A549 (cell line): ENCODE measurements around the gene LRRC37A2. TPM values are rescaled to one million over a fixed set of nuclear protein-coding genes. Genes with fewer than 3 reads are reported as not detected.
"Not testable (repeated sequence)": the region's sequence is repeated elsewhere in the genome, so short reads cannot be mapped to it uniquely, and the experiment has no call there.

ENCODE experiments used
- ATAC-seq, 2 experiments: fragments of 200-7000 bp in 1 of 2; fragments of >200 bp in 1 of 2; cut with Nextera tagmentation in 1 of 2; cut with Tn5 transposase in 1 of 2; 3 replicates each; pipeline versions ENCODE4 v1.8.0 to v1.9.1; 2018 to 2020; ENCODE audit warnings: mild to moderate bottlenecking in 1 of 2, moderate library complexity in 1 of 2
- CTCF ChIA-PET: fragments of 300-600 bp; sonication (Branson Sonifier 250); formaldehyde crosslinking; extraction: SDS; loops from one replicate; lab custom pipeline; 2021; ENCODE audit warnings: antibody characterized with exemption, inconsistent platforms; lab: Yijun Ruan, JAX
- POLR2A ChIA-PET: fragments of 350-600 bp; formaldehyde crosslinking; extraction: SDS; loops from one replicate; lab custom pipeline; 2021; ENCODE audit warnings: antibody characterized with exemption, inconsistent platforms; lab: Yijun Ruan, JAX
- DNase-seq, 2 experiments: peaks; one replicate each; pipeline versions ENCODE4 v3.0.0 to v3.0.0-alpha.2; 2011 to 2016; ENCODE audit warnings: low read depth in 1 of 2, low spot score in 1 of 2
- FAIRE-seq: peaks from 2 replicates; lab custom pipeline; 2011; peaks lifted over from hg19 to GRCh38; lab: Jason Lieb, UNC
- H3K27ac ChIP-seq, 2 experiments: fragments of >200 bp; sonication (Bioruptor Twin); formaldehyde crosslinking; 3 replicates each; pipeline ENCODE4 v1.5.1; 2016 to 2017
- H3K4me1 ChIP-seq: fragments of >200 bp; sonication (Bioruptor Twin); formaldehyde crosslinking; 3 replicates; pipeline ENCODE4 v1.6.1; 2016
- H3K4me2 ChIP-seq: fragments of >200 bp; sonication (Bioruptor Twin); formaldehyde crosslinking; 3 replicates; pipeline ENCODE4 v1.6.1; 2016
- H3K4me3 ChIP-seq: fragments of >200 bp; sonication (Bioruptor Twin); formaldehyde crosslinking; 3 replicates; pipeline ENCODE4 v1.5.1; 2016
- H3K9me3 ChIP-seq: fragments of >200 bp; sonication (Bioruptor Twin); formaldehyde crosslinking; 3 replicates; pipeline ENCODE4 v1.6.1; 2016
- WGBS: methylation state at CpG from one replicate; pipeline ENCODE4 v1.1.6; 2017; ENCODE audit errors: missing lambda C conversion rate; 5-methylcytosine and 5-hydroxymethylcytosine counted together
- polyA plus RNA-seq, 4 experiments: library from polyadenylated mRNA; depleted of rRNA in 3 of 4; stranded (reverse); fragments of >200 nt; fragmentation: RNase III in 1 of 4; extraction: RNeasy Plus Mini Kit Qiagen cat#74134 plus additional on column Dnase treatment in 1 of 4; gene quantifications; 2 replicates in 3 of 4; 3 replicates in 1 of 4; pipeline ENCODE4 v1.2.3, GENCODE V29; 2011 to 2017

The LRRC37A2 gene
- polyA plus RNA-seq, 2 of the 4 experiments (the other 2 are of a cell fraction) = 2.4 to 6.2 TPM

DNA sequence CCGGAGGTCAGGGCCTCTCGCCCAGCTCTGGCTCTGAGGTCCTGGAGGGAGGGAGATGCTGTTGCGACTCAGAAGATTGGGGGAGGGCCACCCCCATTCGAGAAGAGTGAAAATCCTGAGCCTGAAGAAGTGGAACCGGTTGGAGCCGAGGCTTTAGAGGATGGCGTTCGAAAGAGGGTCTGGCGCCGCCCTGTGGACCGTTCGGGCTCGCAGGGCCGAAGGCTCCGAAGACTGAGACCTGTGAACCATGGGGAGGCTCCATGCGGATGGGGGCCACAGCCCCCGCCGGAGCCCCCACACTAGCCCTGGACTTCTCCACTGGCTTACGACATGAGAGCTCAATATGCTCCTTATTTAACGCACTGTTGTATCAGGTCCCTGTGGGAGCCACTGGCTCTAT is 46.9 kb downstream of the LRRC37A2 start:
- H3K27ac ChIP-seq, H3K4me2 ChIP-seq, CTCF ChIA-PET, H3K9me3 ChIP-seq, H3K4me1 ChIP-seq, DNase-seq, FAIRE-seq, H3K4me3 ChIP-seq, POLR2A ChIA-PET: not testable (repeated sequence)
- WGBS = no CpG with 5 or more reads among the region's 20 CpGs
- peak; percentile 66 to 72; a peak in 4 of 6 replicates for ATAC-seq

GRCh38 chr17:46560048-46560447 is 47.8 kb downstream of the LRRC37A2 start:
- H3K27ac ChIP-seq, FAIRE-seq, DNase-seq, H3K9me3 ChIP-seq, POLR2A ChIA-PET, H3K4me3 ChIP-seq, H3K4me2 ChIP-seq, H3K4me1 ChIP-seq, CTCF ChIA-PET: not testable (repeated sequence)
- ATAC-seq = peak; percentile 60 to 77
- no CpG with 5 or more reads among the region's 3 CpGs for WGBS

DNA sequence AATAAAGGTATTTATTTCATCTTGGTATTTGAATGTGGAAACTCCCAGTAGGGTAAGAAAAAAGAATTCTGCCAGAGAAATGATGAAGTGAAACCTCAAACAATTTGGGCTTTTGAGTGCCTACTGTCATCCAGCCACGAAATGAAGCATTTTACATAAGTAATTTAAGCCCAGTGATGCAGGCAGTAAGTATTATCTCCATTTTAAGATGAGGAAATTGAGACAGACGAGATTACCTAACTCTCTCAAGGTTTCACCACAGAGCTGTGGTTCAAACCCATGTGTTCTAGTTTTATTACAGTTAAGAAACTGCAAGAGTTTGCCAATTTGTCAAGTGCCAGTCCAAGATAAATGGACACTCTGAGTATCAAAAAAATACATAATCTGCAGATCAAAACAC is 54.0 kb downstream of the LRRC37A2 start:
- CTCF ChIA-PET, ATAC-seq, POLR2A ChIA-PET, H3K4me1 ChIP-seq, DNase-seq, H3K4me3 ChIP-seq, H3K4me2 ChIP-seq, FAIRE-seq, H3K27ac ChIP-seq, H3K9me3 ChIP-seq: not testable (repeated sequence)
- WGBS = no CpG with 5 or more reads among the region's 2 CpGs

- POLR2A ChIA-PET, H3K4me2 ChIP-seq, H3K4me3 ChIP-seq, FAIRE-seq, H3K4me1 ChIP-seq, ATAC-seq, H3K9me3 ChIP-seq, DNase-seq, CTCF ChIA-PET, H3K27ac ChIP-seq: not testable (repeated sequence)
- WGBS = no CpG with 5 or more reads among the region's 1 CpG
Measured at GRCh38 chr17:46566980-46567379, 54.7 kb downstream of the LRRC37A2 start.

- peak; percentile 24 to 32; a peak in 2 of 6 replicates for ATAC-seq
- FAIRE-seq, CTCF ChIA-PET, H3K9me3 ChIP-seq, DNase-seq, H3K27ac ChIP-seq, POLR2A ChIA-PET, H3K4me2 ChIP-seq, H3K4me1 ChIP-seq, H3K4me3 ChIP-seq: not testable (repeated sequence)
- WGBS = no CpG with 5 or more reads among the region's 4 CpGs
Measured at GRCh38 chr17:46571796-46572195, 59.5 kb downstream of the LRRC37A2 start.

- H3K9me3 ChIP-seq, H3K4me1 ChIP-seq, H3K4me3 ChIP-seq, CTCF ChIA-PET, DNase-seq, POLR2A ChIA-PET: not testable (repeated sequence)
- ATAC-seq (peak; percentile 94 to 96), FAIRE-seq (peak; percentile 89)
- Histone ChIP-seq H3K27ac (peak within 1 kb of the TSS; percentile 59 to 70; a peak in 3 of 6 replicates), H3K4me2 (peak within 1 kb of the TSS; percentile 59; the same call in 1 of the 3 replicates)
- WGBS = no CpG with 5 or more reads among the region's 65 CpGs
Measured at GRCh38 chr17:46579083-46580075, 67.1 kb downstream of the LRRC37A2 start, which contains the start of gene ARL17A. Gene ARL17A (minus strand): TSS chr17:46579691. CDS start chr17:46576322, 3,369 bp downstream.

DNA sequence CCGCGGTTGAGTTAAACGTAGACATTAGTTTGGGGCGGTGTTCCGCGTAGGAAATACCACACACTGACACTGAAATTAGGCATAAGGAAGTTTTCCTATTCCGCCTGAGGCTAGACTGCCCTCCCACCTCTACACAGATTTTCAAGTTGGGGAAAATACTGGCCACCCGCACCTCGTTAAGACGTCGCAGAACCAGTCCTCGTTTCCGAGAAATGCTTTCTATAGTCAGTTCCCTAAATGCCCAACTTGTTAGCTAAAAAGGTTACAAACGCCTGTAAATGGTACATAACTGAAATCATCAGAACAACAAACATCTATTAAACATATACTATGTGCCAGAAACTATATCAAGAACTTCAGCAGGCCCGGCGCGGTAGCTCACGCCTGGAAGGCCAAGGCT is 67.8 kb downstream of the LRRC37A2 start:
- FAIRE-seq, H3K9me3 ChIP-seq, CTCF ChIA-PET, H3K4me1 ChIP-seq, ATAC-seq, POLR2A ChIA-PET, H3K4me3 ChIP-seq, DNase-seq: not testable (repeated sequence)
- Histone ChIP-seq H3K4me2 (peak overlapping the region; percentile 59; the same call in 1 of the 3 replicates), H3K27ac (peak overlapping the region; percentile 59 to 70; a peak in 3 of 6 replicates)
- WGBS = 3% methylated on average over 7 of the region's 18 CpGs

DNA sequence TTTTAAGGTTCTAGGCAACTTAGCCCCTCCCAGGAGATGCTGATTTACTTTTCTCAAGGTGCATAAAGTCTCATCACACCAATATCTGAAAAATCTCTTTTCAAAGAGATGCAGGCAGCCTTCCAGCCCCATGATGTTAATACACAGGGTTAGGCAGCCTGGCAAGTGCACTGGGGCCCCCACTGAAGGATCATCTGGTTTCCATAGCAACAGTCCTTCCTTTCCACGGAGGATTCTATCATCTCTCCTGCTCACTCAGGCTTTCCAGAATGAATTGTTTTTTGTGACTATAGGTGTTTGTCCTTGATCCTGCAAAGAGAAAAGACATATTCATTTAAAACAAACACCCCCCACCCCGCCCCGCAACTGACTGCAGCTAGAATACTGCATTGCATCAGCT is 73.2 kb downstream of the LRRC37A2 start:
- CTCF ChIA-PET, H3K27ac ChIP-seq, ATAC-seq, H3K4me2 ChIP-seq, H3K4me3 ChIP-seq, FAIRE-seq, DNase-seq, H3K4me1 ChIP-seq, POLR2A ChIA-PET, H3K9me3 ChIP-seq: not testable (repeated sequence)
- WGBS = no CpG with 5 or more reads among the region's 3 CpGs

DNA sequence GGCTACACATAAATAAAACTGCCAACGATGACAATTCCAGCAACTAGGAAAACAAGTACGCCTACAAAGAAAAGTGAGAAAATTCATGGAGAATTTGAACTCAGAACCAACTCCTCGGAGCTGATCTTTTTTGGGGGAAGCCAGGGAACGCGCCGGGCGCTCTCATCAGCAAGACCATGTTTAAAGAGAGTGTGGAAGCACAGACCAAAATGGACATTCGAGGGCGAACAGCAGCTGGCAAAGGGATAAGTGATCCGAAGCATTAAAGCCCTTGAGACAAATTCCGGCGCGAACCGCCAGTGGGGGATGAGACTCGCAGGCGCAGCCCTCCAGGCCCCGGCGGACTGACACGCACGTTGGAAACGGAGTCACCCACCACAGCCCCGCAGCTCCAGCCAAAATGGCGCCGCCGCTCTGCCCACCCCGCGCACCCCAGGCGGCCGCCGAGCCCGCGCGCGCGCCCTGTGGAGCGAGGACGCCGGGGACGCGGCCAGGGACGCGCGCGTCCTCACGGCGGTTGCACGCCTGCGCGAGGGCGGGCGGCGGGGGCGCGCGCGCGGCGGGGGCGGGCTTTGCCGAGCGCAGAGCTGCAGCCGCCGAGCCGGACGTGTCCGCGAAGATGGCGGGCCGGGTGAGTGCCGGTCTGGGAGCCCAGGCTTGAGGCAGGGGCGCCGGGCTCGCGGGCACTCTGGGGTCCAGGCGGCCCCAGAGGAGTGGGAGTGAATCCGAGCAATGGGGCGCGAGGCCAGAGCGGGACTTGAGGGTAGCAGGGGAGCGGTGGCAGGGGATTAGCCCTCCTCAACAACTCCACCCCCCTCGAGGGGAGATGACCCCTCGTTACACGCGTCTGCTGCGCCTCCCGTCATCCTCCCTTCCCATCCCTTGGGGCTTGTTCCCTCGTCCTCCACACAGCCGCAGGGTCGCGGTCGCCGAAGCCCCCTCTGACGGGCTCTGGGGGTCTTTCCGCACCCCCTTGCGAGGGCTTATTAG is 78.2 kb downstream of the LRRC37A2 start, which contains the start of gene NSF:
TSS of gene NSF (plus strand) at position 513 of the 990 bp plus-strand sequence. CDS start at position 620, 107 bp downstream.
- POLR2A ChIA-PET, H3K9me3 ChIP-seq, H3K4me2 ChIP-seq, CTCF ChIA-PET, H3K27ac ChIP-seq, FAIRE-seq, H3K4me1 ChIP-seq, H3K4me3 ChIP-seq, DNase-seq: not testable (repeated sequence)
- no CpG with 5 or more reads among the region's 95 CpGs for WGBS
- peak; percentile 91 to 92 for ATAC-seq

DNA sequence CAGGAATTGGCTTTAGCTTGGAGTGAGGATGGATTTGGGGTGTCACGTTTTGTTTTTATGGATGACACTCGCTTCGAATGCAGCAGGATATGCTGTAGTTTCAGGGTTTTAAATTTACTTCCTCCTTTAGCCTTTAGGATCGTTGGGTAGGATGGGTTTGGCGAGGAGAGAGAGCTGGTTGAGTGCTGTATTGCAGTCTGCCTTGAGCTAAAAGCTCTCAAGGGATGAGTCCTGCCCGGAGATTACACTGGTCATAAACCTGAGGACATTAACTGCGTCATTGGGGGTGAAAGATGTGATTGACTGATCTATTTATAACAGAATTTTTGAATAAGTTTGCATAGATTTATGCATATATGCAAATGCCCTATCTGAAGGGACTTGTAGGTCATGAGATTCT is 79.1 kb downstream of the LRRC37A2 start:
- FAIRE-seq, POLR2A ChIA-PET, H3K4me1 ChIP-seq, H3K4me3 ChIP-seq, H3K4me2 ChIP-seq, CTCF ChIA-PET, H3K9me3 ChIP-seq, DNase-seq, H3K27ac ChIP-seq: not testable (repeated sequence)
- no CpG with 5 or more reads among the region's 7 CpGs for WGBS
- ATAC-seq = peak; percentile 83 to 89
